Panc1 (cell line): ENCODE results near the gene GPD2.

Experiments used
- CTCF ChIP-seq: fragments of 450-650 bp; IDR thresholded peaks from 2 replicates; pipeline ENCODE4 v1.5.1; 2017; ENCODE audit warnings: mild to moderate bottlenecking
- POLR2AphosphoS5 ChIP-seq: IDR thresholded peaks from 2 replicates; pipeline ENCODE4 v1.6.1; 2012; ENCODE audit warnings: mild to moderate bottlenecking, low read depth, low read length, moderate library complexity
- REST ChIP-seq, 2 experiments: IDR thresholded peaks; 2 replicates each; pipeline ENCODE4 v1.6.1; 2011 to 2012; ENCODE audit warnings: low read depth in 2 of 2, control low read depth in 1 of 2, low read length in 1 of 2, mild to moderate bottlenecking in 1 of 2, moderate library complexity in 1 of 2; ENCODE audit not compliant: insufficient read depth in 1 of 2

- TF ChIP-seq POLR2AphosphoS5: no peak
- TF ChIP-seq CTCF: no peak
- TF ChIP-seq REST (IDR thresholded peaks at IDR 0.05; ENCODE audit: insufficient read depth in 1 of 2, low read depth in 2 of 2, low read length in 1 of 2): no peak
Measured at GRCh38 chr2:156452971-156453370, 16.8 kb downstream of the GPD2 start.
